Measurements from ENCODE around the gene RAD51D.
"Not testable (repeated sequence)": the region's sequence is repeated elsewhere in the genome, so short reads cannot be mapped to it uniquely, and the experiment has no call there.

The RAD51D gene

DNA sequence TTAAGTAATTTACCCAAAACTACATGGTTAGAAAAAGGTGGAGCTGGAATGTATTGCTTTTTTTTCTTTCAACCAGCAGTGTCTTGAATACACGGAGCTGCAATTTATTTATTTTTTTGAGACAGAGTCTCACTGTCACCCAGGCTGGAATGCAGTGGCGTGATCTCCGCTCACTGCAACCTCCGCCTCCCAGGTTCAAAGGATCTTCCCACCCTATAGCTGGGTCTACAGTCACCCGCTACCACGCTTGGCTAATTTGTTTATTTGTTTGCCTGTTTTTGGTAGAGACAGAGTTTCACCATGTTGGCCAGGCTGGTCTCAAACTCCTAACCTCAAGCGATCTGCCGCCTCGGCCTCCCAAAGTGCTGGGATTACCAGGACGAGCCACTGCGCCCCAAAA is 29.0 kb downstream of the RAD51D start:
- not testable (repeated sequence) for DNase-seq (ENCODE audit: low spot score)

DNA sequence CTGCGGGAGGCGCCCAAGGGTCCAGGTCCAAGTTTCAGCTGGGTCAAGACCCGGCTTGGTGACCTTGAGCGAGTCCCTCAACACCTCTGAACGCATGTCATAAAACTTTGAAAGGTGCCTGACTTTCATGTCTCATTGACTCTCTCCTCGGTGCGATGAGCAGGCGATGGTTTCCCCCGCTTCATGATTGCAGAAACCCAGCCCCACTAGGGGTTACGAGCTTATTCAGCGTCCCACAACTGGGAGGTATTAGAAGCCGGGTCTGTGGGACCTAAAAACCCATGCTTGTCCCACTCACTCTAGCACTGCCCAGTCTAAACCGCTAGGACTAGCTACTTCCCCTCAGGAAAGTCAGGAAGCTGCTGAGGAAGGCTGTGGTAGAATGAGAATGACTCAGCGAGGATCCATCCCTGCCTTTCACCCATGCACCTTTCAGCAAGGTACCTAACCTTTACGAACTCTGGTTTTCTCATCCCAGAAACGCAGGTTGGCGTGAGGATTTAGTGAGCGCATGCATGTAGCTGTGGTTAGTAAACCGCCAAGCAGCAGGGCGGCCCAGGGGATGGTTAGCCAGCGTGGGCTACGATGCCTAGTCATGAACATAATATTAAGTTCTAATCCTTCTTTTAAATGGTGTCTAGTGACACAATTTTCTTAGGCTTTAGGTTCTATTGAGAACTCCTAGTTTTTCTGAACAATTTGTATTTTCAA is 29.9 kb downstream of the RAD51D start:
- DNase-seq (ENCODE audit: low spot score): no peak

DNA sequence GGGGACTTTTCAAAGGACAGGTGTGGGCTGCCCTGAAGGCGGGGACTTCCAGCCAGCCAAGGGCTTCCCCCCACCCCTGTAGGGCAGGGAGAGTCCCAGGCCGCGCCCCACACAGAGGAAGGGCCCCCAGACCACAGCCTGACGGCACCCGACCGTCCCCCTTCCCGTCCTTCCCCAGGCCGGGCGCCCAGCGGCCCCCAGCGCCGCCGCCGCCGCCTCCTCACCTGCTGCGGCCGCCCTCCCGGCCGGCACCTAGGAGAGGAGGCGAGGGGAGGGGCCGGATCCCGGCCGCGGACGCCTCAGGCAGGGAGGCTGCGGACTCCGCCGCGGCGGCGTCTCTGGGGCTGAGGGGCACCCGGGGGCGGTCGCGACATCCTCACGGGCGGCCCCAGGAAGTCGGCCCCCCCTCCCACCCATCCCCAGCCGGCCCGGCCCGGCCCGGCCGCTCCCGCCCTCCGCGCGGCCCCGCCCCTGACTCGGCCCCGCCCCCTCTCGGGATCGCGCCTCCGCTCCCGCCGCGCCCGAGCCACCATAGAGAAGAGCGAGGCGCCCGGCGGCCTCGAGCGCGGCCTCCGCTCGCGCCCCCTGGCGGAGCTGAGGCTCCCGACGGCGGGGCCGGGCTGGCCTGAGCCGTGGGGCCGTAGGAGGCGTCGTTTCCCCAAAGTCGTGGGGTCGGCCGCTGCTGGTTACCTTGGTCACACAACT is 30.6 kb downstream of the RAD51D start:
- DNase-seq (ENCODE audit: low spot score): peak; percentile 99

DNA sequence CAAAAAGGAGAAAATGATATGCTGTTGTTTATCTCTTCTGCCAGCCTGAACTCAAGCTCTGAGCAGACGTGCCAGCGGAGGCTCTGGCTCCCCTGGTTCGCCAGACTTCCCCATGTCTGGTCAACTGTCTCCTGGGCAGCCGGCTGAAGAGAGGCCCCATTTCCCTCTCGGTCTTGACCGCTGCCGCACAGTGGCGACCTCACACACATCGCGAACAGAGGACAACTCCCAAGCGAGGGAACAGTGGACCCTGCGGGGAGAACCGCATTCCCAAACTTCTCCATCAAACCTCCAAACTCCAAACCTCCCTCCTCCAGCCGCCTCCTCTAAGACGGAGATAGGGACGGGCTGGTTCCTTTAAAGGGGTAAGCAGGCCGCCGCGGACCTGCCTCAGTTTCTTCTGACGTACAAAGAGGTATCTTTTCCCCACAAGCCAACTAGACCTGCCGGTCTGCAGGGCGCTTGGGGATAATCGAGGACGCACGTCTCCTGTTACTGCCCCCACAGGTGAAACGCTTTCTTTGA is 31.2 kb downstream of the RAD51D start:
- DNase-seq (ENCODE audit: low spot score): peak; percentile 43

DNA sequence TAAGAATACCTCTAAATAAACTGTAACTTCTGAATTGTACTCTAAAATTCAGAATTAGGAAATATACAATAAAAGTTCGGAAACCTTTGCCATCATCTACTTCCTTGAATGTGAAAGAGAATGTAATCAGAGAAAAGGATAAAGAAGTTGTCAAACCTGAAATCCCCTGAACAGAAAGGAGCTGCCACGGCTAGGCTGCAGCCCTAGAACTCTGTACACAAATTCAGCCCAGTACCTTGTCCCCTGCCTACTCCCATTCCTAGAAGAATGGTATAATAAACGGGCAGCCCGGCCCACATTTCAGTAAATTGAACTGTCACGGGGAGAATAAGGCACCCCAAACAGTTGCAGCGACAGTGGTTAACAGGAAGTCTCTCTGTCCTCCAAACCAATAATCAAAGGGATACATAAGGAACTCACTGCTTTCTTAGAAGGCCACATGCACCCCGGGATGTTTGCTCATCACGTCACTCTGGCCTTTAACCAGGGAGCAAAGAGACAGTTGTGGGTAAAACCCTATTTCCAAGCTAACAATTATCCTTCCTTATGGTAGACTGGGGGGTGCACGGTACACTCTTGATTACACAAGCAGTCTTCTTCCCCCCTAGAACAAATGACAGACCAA is 31.8 kb downstream of the RAD51D start:
- DNase-seq (ENCODE audit: low spot score): no peak

DNA sequence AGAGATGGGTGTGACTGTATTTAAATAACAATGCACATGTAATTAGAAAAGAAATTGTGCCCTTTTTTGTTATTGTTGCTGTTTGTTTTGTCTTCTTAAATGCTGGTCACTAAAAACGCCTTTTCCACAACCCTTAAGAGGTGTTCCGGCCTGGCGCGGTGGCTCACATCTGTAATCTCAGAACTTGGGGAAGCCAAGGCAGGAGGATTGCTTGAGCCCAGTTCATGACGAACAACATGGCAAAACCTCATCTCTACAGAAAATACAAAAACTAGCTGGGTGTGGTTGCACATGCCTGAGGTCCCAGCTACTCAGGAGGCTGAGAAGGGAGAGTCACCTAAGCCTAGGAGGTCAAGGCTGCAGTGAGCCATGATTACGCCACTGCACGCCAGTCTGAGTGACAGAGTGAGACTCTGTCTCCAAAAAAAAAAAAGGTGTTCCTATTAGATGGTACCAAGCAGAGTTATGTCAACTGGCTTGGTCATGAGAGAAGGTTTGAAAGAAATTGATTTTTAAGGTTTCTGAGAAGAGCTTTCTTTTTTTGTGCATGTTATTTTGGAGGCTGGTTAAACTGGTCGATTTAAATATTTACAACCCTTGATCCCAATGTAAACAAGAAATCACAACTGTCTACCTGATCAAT is 32.6 kb downstream of the RAD51D start:
- DNase-seq (ENCODE audit: low spot score): no peak

DNA sequence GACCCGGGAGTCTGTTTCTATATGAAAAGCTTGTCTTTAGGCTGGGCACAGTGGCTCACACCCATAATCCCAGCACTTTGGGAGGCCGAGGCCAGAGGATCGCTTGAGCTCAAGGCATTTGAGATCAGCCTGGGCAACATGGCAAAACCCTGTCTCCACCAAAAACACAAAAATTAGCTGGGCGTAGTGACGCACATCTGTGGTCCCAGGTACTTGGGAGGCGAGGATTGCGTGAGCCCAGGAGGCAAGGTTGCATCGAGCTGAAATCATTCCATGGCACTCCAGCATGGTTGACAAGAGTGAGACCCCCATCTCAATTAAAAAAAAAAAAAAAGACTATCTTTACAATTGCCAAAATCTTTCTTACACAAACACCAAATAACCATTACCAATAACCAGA is 33.5 kb downstream of the RAD51D start:
- DNase-seq (ENCODE audit: low spot score): no peak

DNA sequence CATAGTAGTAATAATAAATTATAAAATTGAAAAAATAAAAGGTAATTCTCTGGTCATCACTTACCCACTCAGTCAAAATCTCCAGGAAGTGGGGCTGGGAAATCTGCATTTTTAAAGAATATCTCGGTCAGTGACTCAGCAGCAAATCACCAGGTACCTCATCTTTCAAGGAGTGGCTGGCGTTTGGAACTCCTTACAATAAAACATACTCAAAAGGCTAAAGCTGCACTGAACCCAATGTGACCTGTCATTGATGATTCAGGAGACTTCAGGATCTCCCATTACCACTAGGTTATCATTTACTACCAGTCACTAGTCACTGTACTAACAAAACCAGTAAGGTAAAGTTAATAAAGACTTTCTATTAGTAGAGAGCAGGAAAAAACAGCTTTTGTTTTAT is 34.7 kb downstream of the RAD51D start:
- DNase-seq (ENCODE audit: low spot score): no peak

- no peak for DNase-seq (ENCODE audit: low spot score)
Measured at GRCh38 chr17:35083071-35083470, 36.6 kb downstream of the RAD51D start.

DNA sequence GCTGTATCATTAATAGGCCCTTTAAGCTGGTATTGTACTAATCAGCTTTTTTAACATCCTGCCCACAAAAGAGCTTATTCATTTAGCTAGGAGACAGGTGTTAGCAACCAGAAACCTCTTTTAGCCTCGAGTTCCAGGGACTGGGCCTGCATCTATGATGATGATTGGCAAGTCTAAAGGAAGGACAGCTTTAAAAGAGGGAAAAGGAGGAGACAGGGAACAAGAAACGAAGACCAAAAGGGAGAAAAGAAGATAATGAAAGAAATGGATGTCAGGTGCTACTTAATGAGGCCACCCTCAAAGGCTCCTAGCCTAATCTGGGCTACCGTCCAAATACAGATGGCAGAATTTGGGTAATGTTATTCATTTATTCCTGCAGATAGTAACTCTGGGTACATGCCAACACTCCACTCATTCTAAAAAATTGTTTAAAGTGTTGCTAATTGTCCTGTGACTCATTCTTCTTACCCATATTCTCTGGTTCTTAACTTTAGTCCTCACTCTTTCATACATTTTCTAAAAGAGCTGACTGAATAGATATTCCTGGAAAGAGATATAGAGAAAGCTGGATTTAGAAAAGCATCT is 37.5 kb downstream of the RAD51D start:
- DNase-seq (ENCODE audit: low spot score): peak; percentile 70

GRCh38 chr17:35081638-35082037 is 38.0 kb downstream of the RAD51D start:
- no peak for DNase-seq (ENCODE audit: low spot score)

DNA sequence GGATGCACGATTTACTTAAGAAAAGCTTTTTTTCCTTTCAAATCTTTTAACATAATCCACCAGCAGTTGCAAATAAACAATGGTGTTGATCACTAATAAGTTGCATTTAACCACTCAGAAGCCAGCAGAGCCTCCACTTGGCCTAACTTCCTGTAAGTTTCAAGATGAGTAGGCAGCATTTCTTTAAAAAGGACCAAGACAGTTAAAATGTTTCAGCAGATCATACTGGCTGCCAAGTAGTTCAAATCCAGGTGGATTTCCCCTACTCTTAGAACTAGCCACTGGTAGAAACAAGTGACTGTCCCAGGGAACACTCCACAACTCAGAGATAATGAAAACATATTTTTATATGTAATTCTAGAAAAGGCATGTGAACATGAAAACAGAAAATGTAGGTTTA is 39.1 kb downstream of the RAD51D start:
- no peak for DNase-seq (ENCODE audit: low spot score)

DNA sequence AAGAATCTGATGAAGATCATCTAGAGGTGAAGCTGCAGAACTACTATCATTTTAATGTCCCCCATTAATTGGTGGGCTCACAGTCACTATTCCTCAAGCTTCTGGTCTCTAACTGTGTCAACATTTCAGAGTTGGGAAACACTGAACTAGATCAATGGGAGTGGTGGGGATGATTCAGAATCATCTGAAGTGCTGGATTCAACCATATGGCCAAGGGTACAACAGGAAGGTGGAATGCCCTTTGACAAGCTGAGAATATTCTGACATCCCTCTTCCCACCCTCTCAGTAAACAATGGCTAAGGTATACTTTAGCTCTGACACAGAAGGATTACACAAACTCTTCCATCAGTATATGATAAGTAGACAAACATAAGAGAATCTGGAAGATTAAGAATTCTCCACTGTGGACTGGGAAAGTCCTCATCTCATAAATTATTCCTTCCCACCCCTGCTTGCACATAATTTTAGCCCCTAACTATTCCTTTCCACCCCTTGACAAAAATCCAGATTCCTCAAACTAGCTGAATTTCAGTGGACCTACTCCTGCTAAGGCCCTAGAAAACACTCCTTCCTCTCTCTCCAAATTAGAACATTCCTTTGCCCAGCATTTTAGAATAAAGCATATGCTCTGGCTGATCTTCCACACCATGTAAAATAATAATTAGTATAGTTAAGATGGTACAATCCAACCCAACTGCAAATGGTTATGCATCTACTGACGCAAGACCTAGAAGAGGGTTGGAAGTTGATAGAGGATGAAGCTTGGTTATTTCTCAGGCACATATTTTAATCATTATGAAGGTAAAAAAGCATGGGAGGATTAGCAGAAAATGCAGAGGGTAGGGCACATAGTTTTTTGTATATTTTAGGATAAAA is 39.9 kb downstream of the RAD51D start:
- no peak for DNase-seq (ENCODE audit: low spot score)

DNA sequence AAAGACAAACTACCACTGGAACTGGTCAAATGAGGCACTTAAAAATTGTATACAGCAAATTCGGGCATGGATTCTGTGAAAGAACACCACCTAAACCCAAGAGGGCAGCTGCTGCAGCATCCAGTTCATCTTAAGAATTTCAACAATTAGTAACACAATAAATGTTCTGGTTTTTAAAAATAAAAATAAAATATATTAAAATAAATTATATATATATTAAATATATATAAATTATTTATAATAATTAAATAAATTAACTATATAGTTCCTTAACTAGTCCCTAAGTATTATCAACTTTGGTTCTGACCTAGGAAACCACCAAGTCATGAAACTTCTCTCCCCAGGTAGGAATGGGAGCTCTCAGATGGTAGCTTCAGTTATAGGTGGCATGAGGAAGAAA is 42.8 kb downstream of the RAD51D start:
- DNase-seq (ENCODE audit: low spot score): no peak

DNA sequence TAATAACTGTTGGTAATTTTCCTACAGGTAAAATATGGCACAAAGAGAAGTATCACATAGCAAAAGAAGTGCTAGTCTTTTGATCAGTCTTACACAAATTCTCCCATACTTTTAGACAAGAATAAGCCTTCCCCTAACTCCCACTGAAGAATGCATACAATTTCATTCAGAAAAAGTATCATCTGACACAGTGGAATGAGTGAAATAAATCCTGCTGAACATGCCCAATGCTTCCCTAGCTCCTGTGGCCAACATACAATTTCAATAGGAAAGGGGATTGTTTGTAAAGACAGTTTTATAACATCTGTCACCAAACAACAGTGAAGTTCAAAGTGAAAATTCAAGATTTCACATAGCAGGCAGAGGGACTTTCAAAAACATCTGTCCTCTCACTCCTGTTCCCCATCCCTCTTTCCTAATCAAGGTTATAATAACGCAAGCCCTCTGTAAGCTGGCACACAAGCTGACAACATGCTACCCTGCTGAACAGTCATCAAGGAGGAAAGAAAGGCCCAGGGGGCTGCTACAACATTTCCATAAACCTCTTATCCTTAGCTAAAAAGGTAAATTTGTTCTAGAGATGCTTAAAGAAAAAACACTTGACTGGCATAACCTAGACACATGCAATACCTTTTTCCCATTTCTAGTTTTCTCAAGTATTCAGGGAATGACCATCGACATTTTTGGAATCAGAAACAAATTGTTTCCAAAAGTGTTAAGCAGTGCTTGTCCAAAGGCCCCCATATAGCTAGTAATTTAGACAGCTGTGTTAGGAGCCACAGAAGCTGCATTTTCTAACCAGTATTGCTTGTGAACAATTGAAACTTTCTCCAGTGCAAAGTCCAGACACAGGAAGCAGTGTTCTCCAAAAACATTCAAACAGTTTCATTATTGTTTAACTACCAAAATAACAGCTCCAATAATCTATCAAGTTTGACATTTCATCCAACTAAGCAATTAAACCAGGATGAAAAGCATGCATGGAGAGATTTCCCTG is 44.7 kb downstream of the RAD51D start:
- no peak for DNase-seq (ENCODE audit: low spot score)

DNA sequence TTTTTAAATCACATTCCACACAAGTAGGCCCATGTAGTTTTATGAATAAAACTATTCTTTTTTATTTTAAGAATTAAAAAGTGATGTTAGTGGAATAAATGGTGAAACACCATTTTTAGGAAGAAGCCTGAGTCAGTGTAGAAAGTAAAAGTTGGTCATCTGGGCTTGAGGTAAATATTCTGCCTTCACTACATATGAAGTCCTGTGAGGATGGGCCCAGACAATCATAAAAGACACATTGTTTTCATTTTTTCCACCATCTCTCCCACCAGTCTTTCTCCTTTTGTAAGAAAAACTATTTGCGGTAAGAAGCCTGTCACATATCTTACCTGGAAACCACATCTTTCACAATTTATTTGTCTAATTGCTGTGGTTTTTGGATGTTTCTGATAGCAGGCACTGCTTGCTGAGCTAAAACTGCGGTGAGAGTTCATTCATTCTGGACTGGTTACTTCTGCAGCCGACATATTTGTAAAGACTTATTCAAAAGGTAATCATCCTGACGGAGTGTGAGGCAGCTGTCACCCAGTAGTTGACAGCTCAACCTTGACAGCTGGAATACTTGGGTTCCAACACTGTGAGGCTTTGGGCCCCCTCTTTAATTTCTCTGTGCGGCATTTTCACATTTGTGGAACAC is 45.6 kb downstream of the RAD51D start:
- DNase-seq (ENCODE audit: low spot score): no peak

GRCh38 chr17:35073183-35073790 is 46.4 kb downstream of the RAD51D start:
- DNase-seq (ENCODE audit: low spot score): no peak

DNA sequence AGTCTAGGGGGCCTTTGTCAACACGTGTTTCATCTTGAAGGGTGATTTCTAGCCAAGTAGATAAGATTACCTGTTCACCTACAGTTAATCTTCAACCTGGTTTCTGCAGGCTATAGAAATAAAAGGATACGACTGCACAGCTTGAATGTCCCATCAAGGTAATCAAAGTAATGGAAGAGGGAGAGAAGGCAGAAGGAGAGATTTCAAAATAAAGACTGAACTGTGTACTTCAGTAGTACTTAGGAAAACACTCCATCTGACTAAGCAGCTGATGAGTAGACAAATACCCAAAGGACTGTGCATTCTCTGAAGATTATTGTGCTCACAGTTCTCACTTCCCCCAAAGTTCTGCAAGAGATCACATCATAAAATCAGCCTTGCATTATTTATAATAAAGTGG is 50.3 kb downstream of the RAD51D start:
- no peak for DNase-seq (ENCODE audit: low spot score)

DNA sequence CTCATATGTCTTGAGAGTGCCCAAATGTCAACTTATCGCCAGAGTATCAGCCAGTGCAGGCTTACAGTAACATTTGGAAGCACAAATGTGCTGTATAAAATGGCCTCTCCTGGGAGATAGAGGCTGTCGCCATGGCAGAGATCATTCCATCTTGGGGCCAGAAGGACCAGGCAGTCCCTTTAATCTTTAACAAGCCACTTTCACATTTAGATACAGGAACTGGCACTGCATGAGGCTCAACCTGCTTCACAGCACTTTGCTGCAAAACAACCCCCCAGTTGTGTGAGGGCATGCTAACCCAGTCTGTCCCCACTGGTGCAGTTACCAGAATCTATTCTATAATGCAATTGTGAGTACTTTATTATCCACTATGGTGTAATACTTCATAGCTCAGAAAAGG is 51.4 kb downstream of the RAD51D start:
- DNase-seq (ENCODE audit: low spot score): no peak
